HG03439 (cell line): ENCODE results near the gene CLEC4E.
"Not testable (repeated sequence)": the region's sequence is repeated elsewhere in the genome, so short reads cannot be mapped to it uniquely, and the experiment has no call there.

Experiments used
- ATAC-seq: cut with Tn5 transposase; IDR thresholded peaks from one replicate; pipeline ENCODE4 v1.9.1; 2021; ENCODE audit warnings: mild to moderate bottlenecking, moderate library complexity; ENCODE audit not compliant: unreplicated experiment

CLEC4E gene

GRCh38 chr12:8541562-8541961 is 857 bp upstream of the CLEC4E start:
- ATAC-seq: no peak

GRCh38 chr12:8537820-8538219 is 2.9 kb downstream of the CLEC4E start:
- ATAC-seq: not testable (repeated sequence)

GRCh38 chr12:8532045-8532444 is 8.7 kb downstream of the CLEC4E start:
- no peak for ATAC-seq

DNA sequence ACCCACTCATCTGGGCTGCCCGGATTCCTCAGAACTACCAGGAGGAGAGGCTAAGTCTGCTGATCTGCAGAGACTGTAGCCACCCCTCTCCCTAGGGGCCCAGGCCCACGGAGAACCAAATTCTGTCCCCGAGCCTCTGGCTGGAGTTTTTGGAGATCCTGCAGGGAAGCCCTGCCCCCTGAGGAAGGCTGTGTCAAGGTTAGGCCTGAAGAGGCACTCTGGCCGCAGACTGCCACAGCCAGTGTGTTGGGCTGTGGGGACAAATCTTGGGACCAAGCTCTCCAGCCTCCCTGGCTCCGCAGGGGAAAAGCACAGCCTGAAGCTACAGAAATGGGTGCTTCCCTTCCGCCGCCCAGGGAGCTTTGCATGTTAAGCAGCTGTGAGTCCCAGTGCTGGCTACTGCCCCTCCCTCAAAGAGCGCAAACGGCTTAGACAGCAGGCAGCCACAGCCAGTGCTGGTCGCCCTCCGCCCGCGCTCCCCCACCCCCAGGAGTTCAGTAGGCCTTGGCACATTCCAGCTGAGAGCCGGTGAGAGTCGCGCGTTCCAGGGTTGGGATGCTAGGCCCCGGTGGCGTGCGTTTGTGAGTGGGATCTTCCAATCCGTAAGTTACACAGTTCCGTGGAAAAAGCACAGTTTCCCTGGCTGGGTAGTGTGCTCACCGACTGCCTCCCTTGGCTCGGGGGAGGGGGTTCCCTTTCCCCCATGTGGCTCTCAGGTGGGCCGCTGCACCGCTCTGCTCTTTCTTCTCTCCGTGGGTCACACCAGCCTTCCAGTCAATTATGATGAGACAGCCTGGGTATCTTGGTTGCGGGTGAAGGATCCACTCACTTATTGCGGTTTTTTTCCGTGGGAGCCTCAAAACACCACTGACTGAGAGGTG is 13.2 kb downstream of the CLEC4E start:
- no peak for ATAC-seq

- ATAC-seq: no peak
Observed at GRCh38 chr12:8519171-8519570, 21.5 kb downstream of the CLEC4E start.

DNA sequence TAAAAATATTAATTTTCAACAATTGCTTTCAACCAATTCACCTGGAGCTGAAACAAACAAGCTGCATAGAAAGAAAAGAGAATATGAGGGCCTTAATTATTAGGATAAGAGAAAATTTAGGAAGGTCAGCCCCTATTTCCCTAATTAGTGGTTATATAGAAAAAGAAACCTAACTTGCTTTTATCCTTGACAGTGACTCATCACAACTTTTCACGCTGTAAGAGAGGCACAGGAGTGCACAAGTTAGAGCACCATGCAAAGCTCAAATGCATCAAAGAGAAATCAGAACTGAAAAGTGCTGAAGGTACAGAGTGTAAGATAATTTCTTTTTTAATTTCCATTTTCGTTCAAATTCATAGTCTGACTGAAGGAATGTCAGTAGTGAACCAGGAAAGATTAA is 22.7 kb downstream of the CLEC4E start:
- no peak for ATAC-seq

- ATAC-seq: no peak
Observed at GRCh38 chr12:8513256-8513655, 27.4 kb downstream of the CLEC4E start, which contains the start of gene CLEC4D. TSS of gene CLEC4D (plus strand) at chr12:8513503. CDS start at chr12:8513733, 230 bp downstream.

GRCh38 chr12:8508910-8509841 is 31.5 kb downstream of the CLEC4E start:
- ATAC-seq: no peak

DNA sequence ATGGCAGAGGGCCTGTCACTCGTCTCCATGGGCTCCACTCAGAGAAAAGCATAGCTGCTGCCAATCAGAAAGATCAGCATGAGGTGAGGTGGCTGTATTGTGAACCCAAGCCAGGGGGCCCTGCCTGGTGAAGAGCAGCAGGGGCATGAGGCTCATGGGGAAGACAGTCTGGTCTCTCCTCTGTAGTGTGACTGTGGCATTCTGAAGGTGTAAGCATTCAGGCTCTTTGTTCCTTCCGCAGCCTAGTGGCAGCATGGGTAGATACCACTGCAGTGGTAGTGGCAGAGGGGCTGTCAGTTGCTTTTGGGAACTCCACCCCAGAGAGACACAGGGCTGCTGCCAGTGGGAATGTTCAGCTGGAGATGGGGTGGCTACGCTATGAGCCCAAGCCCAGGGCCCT is 32.5 kb downstream of the CLEC4E start:
- ATAC-seq: no peak

GRCh38 chr12:8507596-8507995 is 33.1 kb downstream of the CLEC4E start:
- no peak for ATAC-seq

DNA sequence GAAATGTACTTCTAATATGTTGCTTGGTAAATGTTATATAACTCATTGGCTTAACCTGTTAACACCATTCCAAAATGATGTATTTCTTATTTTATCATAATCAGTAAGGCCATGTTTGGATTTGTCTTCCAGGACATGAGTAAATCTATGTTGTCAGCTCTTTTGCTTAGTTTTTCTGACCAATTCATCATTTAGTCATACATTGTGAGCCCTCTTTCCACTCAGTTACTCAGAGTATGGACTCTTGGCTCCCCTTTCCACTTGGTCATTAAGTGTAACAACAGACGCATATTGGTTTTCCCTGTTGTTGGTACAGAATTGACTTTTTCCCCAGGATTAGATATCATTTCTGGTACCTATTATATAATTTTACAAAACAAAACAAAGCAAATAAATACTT is 36.4 kb downstream of the CLEC4E start:
- ATAC-seq: no peak

DNA sequence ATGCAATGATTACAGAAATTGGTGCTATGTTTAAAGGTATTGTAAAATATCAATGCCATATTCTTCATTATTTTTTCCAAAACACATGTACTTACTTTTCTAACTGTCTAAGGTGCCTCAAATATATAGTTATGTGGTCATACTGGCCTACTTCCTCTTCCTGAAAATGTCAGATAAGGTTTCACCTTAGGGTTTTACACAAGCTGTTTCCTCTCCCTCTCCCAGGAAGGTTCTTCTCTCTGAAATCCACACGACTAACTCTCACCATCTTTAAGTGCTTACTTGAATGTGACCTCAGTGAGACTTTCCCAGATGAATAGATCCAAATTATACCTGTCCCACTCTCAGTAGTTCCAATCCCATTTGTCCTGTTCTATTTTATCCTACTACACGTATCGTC is 39.0 kb downstream of the CLEC4E start:
- ATAC-seq: no peak

GRCh38 chr12:8499616-8500015 is 41.1 kb downstream of the CLEC4E start:
- ATAC-seq: no peak

- ATAC-seq: not testable (repeated sequence)
Observed at GRCh38 chr12:8496074-8496473, 44.6 kb downstream of the CLEC4E start.

- ATAC-seq: not testable (repeated sequence)
Observed at GRCh38 chr12:8495671-8496070, 45.0 kb downstream of the CLEC4E start.

GRCh38 chr12:8493084-8493483 is 47.6 kb downstream of the CLEC4E start:
- peak; percentile 90 for ATAC-seq

- ATAC-seq: no peak
Observed at GRCh38 chr12:8491646-8492530, 48.8 kb downstream of the CLEC4E start.
